ENCODE results near the gene HIVEP3. TPM values are rescaled to one million over a fixed set of nuclear protein-coding genes. Genes with fewer than 3 reads are reported as not detected.

The HIVEP3 gene
- total and polyA plus RNA-seq, 2 of the 13 experiments (the other 11 are each of a cell fraction or from before 2014, with no cell fraction given): 0.05 TPM; not detected in 1

DNA sequence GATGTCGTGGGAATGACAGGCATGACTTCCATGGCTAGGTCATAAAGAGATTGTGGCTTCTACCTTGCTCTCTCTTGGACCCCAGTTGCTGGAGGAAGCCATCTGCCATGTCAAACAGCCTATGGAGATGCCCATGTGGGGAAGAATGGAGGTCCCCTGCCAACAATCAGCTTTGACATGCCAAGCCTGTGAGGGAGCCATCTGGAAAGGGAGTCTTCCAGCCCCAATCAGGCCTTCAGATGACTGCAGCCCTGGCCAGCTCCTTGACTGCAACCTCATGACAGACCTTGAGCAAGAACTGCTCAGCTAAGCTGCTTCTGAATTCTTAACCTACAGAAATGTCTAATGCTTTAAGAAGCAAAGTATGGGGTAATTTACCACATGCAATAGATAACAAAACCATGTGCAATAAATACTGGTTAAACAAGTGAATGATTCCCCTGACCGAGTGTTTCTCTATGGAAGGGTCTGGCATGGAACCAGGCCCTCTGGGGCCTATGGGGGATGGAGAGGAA is 187.1 kb downstream of the HIVEP3 start:
- Histone ChIP-seq H3K4me3 (replicated peaks in 1 of 3; ENCODE audit: insufficient read depth in 1 of 3, low read depth in 2 of 3, low read length in 3 of 3) (no peak overlapping the region), H3K4me2 (ENCODE audit: low read depth, low read length) (no peak overlapping the region), H3K79me2 (ENCODE audit: insufficient read depth, low read length) (no peaks in the 10 kb centered on the region), H3K9me3 (ENCODE audit: low read length) (no peaks in the 10 kb centered on the region), H3K27ac (ENCODE audit: extremely low read length, insufficient read depth, low read length) (no peak overlapping the region), H4K20me1 (ENCODE audit: insufficient read depth, low read length) (no peaks in the 10 kb centered on the region), H3K9ac (ENCODE audit: insufficient read depth, low read depth, low read length) (no peak overlapping the region), H3K27me3 (ENCODE audit: control insufficient read depth in 1 of 2, insufficient read depth in 2 of 2, low read length in 2 of 2) (peaks cover 3 to 9% of the 10 kb centered on the region in 2 experiments; a peak in 3 of 5 replicates), H2AFZ (ENCODE audit: low read length) (no peak overlapping the region), H3K4me1 (ENCODE audit: insufficient read depth, low read length) (no peaks in the 10 kb centered on the region), H3K36me3 (replicated peaks in 1 of 2; ENCODE audit: control insufficient read depth in 1 of 2, insufficient read depth in 2 of 2, low read length in 2 of 2) (no peaks in the 10 kb centered on the region)
- DNase-seq (ENCODE audit: low spot score) (no peak), ATAC-seq (no peak), FAIRE-seq (no peak)
- WGBS (ENCODE audit: low lambda C conversion rate): 0% methylated on average over 1 of the region's 2 CpGs
- intact Hi-C loops (cut with micrococcal nuclease; ENCODE audit: unreplicated experiment): no loop called here
- in situ Hi-C loops (cut with HindIII; ENCODE audit: extremely low pct_ligation_motif_present, low pct_unique_long_range_greater_than_20kb): no loop called here
- no TSS peak for BruUV-seq (replicated peaks)
- ChIA-PET CTCF (ENCODE audit: low intra/inter-chr PET ratio, low total read pairs) (no interaction called here), POLR2A (no interaction called here)
- TF ChIP-seq, protein P1, sequence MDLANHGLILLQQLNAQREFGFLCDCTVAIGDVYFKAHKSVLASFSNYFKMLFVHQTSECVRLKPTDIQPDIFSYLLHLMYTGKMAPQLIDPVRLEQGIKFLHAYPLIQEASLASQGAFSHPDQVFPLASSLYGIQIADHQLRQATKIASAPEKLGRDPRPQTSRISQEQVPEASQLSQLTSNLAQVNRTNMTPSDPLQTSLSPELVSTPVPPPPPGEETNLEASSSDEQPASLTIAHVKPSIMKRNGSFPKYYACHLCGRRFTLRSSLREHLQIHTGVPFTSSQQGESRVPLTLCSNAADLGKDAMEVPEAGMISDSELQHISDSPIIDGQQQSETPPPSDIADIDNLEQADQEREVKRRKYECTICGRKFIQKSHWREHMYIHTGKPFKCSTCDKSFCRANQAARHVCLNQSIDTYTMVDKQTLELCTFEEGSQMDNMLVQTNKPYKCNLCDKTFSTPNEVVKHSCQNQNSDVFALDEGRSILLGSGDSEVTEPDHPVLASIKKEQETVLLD (CRISPR knock-in tag; IDR thresholded peaks at IDR 0.05; ENCODE audit: low read depth): no peak
- TF ChIP-seq ZNF138 (CRISPR knock-in tag; IDR thresholded peaks at IDR 0.05; ENCODE audit: low read depth): no peak
- TF ChIP-seq ZNF768 (CRISPR knock-in tag; IDR thresholded peaks at IDR 0.05): no peak
- TF ChIP-seq ZNF350 (CRISPR knock-in tag; IDR thresholded peaks at IDR 0.05; ENCODE audit: borderline replicate concordance, low read depth): no peak
- no peak for TF ChIP-seq ZNF737 (CRISPR knock-in tag; IDR thresholded peaks at IDR 0.05; ENCODE audit: borderline replicate concordance)
- TF ChIP-seq MYNN (CRISPR knock-in tag; IDR thresholded peaks at IDR 0.05; ENCODE audit: low read depth): no peak

DNA sequence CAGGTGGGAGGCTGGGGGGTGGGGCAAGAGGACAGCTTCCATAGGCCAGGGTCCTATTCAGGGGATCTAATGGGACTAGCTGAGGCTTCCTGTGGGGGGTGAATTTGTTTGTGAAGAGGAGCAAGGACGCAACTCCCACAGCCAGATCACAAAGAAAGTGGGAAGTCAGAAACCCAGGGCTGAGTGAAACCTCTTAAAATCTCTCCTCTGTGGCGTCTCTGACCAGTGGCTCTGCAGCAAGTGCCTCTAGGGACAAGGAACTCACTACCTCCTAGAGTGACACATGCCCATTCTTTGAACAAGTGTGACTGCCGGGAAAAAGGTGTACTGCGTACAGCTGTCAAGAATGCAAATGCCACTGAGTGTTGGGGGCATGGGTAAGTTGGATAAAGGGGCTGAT is 187.9 kb downstream of the HIVEP3 start:
- ChIA-PET CTCF (ENCODE audit: low intra/inter-chr PET ratio, low total read pairs) (no interaction called here), POLR2A (no interaction called here)
- ATAC-seq (no peak), DNase-seq (ENCODE audit: low spot score) (no peak), FAIRE-seq (no peak)
- no TSS peak for BruUV-seq (replicated peaks)
- no peak overlapping the region for H3K4me3 ChIP-seq (replicated peaks in 1 of 3; ENCODE audit: insufficient read depth in 1 of 3, low read depth in 2 of 3, low read length in 3 of 3)
- H3K27ac ChIP-seq (ENCODE audit: extremely low read length, insufficient read depth, low read length): no peak overlapping the region
- H4K20me1 ChIP-seq (ENCODE audit: insufficient read depth, low read length): no peaks in the 10 kb centered on the region
- no peak overlapping the region for H2AFZ ChIP-seq (ENCODE audit: low read length)
- no peaks in the 10 kb centered on the region for H3K79me2 ChIP-seq (ENCODE audit: insufficient read depth, low read length)
- intact Hi-C loops (cut with micrococcal nuclease; ENCODE audit: unreplicated experiment): no loop called here
- no peaks in the 10 kb centered on the region for H3K4me1 ChIP-seq (ENCODE audit: insufficient read depth, low read length)
- no peaks in the 10 kb centered on the region for H3K9me3 ChIP-seq (ENCODE audit: low read length)
- H3K36me3 ChIP-seq (replicated peaks in 1 of 2; ENCODE audit: control insufficient read depth in 1 of 2, insufficient read depth in 2 of 2, low read length in 2 of 2): no peaks in the 10 kb centered on the region
- in situ Hi-C loops (cut with HindIII; ENCODE audit: extremely low pct_ligation_motif_present, low pct_unique_long_range_greater_than_20kb): no loop called here
- no peak overlapping the region for H3K4me2 ChIP-seq (ENCODE audit: low read depth, low read length)
- peaks cover 3 to 9% of the 10 kb centered on the region in 2 experiments; a peak in 3 of 5 replicates for H3K27me3 ChIP-seq (ENCODE audit: control insufficient read depth in 1 of 2, insufficient read depth in 2 of 2, low read length in 2 of 2)
- 27% methylated on average over 4 of the region's 4 CpGs for WGBS (ENCODE audit: low lambda C conversion rate)
- no peak overlapping the region for H3K9ac ChIP-seq (ENCODE audit: insufficient read depth, low read depth, low read length)
- TF ChIP-seq DPF2 (CRISPR knock-in tag; IDR thresholded peaks at IDR 0.05; ENCODE audit: borderline replicate concordance, low read depth) (no peak), ZNF709 (CRISPR knock-in tag; IDR thresholded peaks at IDR 0.05) (no peak), SP1 (IDR thresholded peaks at IDR 0.05) (no peak), SP1 (CRISPR knock-in tag; IDR thresholded peaks at IDR 0.05) (no peak), ZSCAN30 (CRISPR knock-in tag; IDR thresholded peaks at IDR 0.05) (no peak), NONO (IDR thresholded peaks at IDR 0.05) (no peak), NONO (CRISPR knock-in tag; conservative IDR thresholded peaks at IDR 0.05) (no peak), ZNF354B (CRISPR knock-in tag; IDR thresholded peaks at IDR 0.05) (no peak), FOXM1 (CRISPR knock-in tag; IDR thresholded peaks at IDR 0.05) (no peak)
- TF ChIP-seq, protein P2, sequence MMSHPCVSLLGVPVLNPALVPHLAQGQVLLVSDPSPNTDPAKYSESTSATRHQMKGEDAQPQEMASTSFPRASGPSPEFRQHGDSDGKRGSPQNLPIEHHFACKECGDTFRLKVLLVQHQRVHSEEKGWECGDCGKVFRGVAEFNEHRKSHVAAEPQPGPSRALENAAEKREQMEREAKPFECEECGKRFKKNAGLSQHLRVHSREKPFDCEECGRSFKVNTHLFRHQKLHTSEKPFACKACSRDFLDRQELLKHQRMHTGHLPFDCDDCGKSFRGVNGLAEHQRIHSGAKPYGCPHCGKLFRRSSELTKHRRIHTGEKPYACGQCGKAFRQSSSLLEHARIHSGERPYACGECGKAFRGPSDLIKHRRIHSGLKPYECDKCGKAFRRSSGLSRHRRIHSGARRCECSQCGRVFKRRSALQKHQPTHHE (CRISPR knock-in tag; IDR thresholded peaks at IDR 0.05; ENCODE audit: borderline replicate concordance): no peak
- TF ChIP-seq, protein P3, sequence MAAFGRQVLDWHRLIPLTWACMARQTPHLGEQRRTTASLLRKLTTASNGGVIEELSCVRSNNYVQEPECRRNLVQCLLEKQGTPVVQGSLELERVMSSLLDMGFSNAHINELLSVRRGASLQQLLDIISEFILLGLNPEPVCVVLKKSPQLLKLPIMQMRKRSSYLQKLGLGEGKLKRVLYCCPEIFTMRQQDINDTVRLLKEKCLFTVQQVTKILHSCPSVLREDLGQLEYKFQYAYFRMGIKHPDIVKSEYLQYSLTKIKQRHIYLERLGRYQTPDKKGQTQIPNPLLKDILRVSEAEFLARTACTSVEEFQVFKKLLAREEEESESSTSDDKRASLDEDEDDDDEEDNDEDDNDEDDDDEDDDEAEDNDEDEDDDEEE (CRISPR knock-in tag; IDR thresholded peaks at IDR 0.05): no peak

Data from HepG2 (cell line).